Measurements from ENCODE around the gene IL15.

IL15 gene

DNA sequence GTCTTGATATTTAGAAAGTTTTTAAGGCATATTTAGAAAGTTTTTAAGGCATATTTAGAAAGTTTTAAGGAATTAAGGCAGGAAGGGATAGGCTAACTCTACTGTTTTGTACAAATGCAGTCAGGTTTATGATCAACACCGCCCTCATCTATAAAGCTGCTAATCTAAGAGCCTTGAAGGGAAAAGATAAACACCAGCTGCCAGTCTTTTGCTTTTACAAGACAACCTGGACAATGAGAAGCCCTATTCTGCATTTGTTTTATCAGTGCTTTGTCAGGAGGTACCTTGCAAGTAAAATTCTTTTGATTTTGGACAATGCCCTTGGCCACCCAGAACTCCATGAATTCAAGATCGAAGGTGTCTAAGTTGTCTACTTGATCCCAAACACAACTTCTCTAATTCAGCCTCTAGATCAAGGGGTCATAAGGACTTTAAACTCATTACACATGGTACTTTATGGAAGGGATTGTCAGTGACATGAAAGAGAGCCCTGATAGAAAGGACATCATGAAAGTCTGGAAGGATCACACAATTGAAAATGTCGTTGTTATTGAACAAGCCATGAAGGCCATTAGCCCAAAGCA, 39.8 kb downstream of the IL15 start:
- TF ChIP-seq, protein P1, sequence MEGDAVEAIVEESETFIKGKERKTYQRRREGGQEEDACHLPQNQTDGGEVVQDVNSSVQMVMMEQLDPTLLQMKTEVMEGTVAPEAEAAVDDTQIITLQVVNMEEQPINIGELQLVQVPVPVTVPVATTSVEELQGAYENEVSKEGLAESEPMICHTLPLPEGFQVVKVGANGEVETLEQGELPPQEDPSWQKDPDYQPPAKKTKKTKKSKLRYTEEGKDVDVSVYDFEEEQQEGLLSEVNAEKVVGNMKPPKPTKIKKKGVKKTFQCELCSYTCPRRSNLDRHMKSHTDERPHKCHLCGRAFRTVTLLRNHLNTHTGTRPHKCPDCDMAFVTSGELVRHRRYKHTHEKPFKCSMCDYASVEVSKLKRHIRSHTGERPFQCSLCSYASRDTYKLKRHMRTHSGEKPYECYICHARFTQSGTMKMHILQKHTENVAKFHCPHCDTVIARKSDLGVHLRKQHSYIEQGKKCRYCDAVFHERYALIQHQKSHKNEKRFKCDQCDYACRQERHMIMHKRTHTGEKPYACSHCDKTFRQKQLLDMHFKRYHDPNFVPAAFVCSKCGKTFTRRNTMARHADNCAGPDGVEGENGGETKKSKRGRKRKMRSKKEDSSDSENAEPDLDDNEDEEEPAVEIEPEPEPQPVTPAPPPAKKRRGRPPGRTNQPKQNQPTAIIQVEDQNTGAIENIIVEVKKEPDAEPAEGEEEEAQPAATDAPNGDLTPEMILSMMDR (IDR thresholded peaks at IDR 0.05; ENCODE audit: insufficient read depth, low read length, poor library complexity, severe bottlenecking), result no peak
- TF ChIP-seq EZH2phosphoT487 (conservative IDR thresholded peaks at IDR 0.05; ENCODE audit: low read length), result no peak
- Histone ChIP-seq H2AFZ (ENCODE audit: low read depth, low read length, severe bottlenecking) (no peak overlapping the region), H3K27me3 (ENCODE audit: low read length) (no peaks in the 10 kb centered on the region), H3K9me2 (replicated peaks; ENCODE audit: insufficient read depth, low read length) (no peaks in the 10 kb centered on the region), H3K36me3 (ENCODE audit: low read length) (no peaks in the 10 kb centered on the region), H3K4me3 (ENCODE audit: insufficient read depth, low read length, poor library complexity, severe bottlenecking) (no peak overlapping the region), H3K4me2 (ENCODE audit: low read depth, low read length, poor library complexity, severe bottlenecking) (no peak overlapping the region), H4K20me1 (ENCODE audit: low read depth, low read length) (no peaks in the 10 kb centered on the region), H3K9ac (ENCODE audit: low read length) (no peak overlapping the region), H3K79me2 (ENCODE audit: insufficient read depth, low read length) (no peaks in the 10 kb centered on the region), H3F3A (ENCODE audit: insufficient read depth) (no peaks in the 10 kb centered on the region), H3K27ac (ENCODE audit: low read depth, low read length) (no peak overlapping the region), H3K9me3 (ENCODE audit: insufficient read depth, low read length) (no peaks in the 10 kb centered on the region)

DNA sequence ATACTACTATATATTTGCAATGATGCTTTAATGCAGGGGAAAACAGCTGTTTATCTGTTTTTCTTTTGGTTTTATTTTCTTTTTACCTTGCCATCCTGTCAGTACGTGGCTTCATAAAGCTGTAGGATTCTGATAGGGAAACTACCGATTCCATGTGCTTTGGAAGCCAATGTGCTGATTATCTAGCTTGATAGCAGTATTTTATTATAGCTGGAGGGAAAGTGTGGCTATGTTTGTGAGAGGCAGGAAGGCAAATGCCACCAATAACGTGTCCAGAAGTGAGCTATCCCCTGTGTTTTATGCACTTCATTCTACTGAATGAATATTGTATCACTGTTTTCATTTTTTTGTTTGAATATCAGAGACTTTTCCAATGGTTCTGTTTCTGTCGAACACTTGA, 43.7 kb downstream of the IL15 start:
- H3K27ac ChIP-seq (ENCODE audit: low read depth, low read length), result no peak overlapping the region
- no peaks in the 10 kb centered on the region for H3K79me2 ChIP-seq (ENCODE audit: insufficient read depth, low read length)
- H3K4me2 ChIP-seq (ENCODE audit: low read depth, low read length, poor library complexity, severe bottlenecking), result no peak overlapping the region
- H4K20me1 ChIP-seq (ENCODE audit: low read depth, low read length), result no peaks in the 10 kb centered on the region
- H3K9me3 ChIP-seq (ENCODE audit: insufficient read depth, low read length), result no peaks in the 10 kb centered on the region
- no peak overlapping the region for H2AFZ ChIP-seq (ENCODE audit: low read depth, low read length, severe bottlenecking)
- no peak overlapping the region for H3K9ac ChIP-seq (ENCODE audit: low read length)
- H3K4me3 ChIP-seq (ENCODE audit: insufficient read depth, low read length, poor library complexity, severe bottlenecking), result no peak overlapping the region
- TF ChIP-seq, protein P1 (IDR thresholded peaks at IDR 0.05; ENCODE audit: insufficient read depth, low read length, poor library complexity, severe bottlenecking), result no peak
- TF ChIP-seq EZH2phosphoT487 (conservative IDR thresholded peaks at IDR 0.05; ENCODE audit: low read length), result no peak
- H3K36me3 ChIP-seq (ENCODE audit: low read length), result no peaks in the 10 kb centered on the region
- no peaks in the 10 kb centered on the region for H3K27me3 ChIP-seq (ENCODE audit: low read length)
- no peaks in the 10 kb centered on the region for H3K9me2 ChIP-seq (replicated peaks; ENCODE audit: insufficient read depth, low read length)
- no peaks in the 10 kb centered on the region for H3F3A ChIP-seq (ENCODE audit: insufficient read depth)

DNA sequence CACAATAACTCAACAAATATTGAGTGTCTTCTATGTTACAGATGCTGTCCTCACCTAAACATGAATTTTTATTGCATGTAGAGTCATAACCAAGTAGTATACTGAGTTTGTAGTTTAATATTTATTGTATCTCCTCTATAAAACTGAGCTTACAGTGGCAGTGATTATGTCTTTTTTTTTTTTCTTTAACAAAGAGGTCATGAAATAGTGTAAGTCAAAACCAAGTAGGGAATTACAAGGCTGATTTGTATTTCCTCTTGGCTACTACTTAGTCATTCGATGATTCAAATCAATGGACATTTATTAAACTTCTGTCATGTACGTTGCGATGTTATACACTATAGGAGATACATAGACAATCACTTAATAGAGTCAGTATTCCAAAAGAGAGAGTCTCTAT, 48.4 kb downstream of the IL15 start:
- no peaks in the 10 kb centered on the region for H3K27me3 ChIP-seq (ENCODE audit: low read length)
- H3K4me2 ChIP-seq (ENCODE audit: low read depth, low read length, poor library complexity, severe bottlenecking), result no peak overlapping the region
- no peaks in the 10 kb centered on the region for H3K9me2 ChIP-seq (replicated peaks; ENCODE audit: insufficient read depth, low read length)
- TF ChIP-seq, protein P1 (IDR thresholded peaks at IDR 0.05; ENCODE audit: insufficient read depth, low read length, poor library complexity, severe bottlenecking), result no peak
- no peak for TF ChIP-seq EZH2phosphoT487 (conservative IDR thresholded peaks at IDR 0.05; ENCODE audit: low read length)
- no peak overlapping the region for H3K4me3 ChIP-seq (ENCODE audit: insufficient read depth, low read length, poor library complexity, severe bottlenecking)
- no peaks in the 10 kb centered on the region for H4K20me1 ChIP-seq (ENCODE audit: low read depth, low read length)
- H3F3A ChIP-seq (ENCODE audit: insufficient read depth), result no peaks in the 10 kb centered on the region
- H3K9ac ChIP-seq (ENCODE audit: low read length), result no peak overlapping the region
- no peaks in the 10 kb centered on the region for H3K36me3 ChIP-seq (ENCODE audit: low read length)
- no peak overlapping the region for H2AFZ ChIP-seq (ENCODE audit: low read depth, low read length, severe bottlenecking)
- H3K9me3 ChIP-seq (ENCODE audit: insufficient read depth, low read length), result no peaks in the 10 kb centered on the region
- no peaks in the 10 kb centered on the region for H3K79me2 ChIP-seq (ENCODE audit: insufficient read depth, low read length)
- H3K27ac ChIP-seq (ENCODE audit: low read depth, low read length), result no peak overlapping the region
